NOMO-1 (cell line): ENCODE data around the gene RNLS.
A peak's percentile ranks its signal among the peaks of the same experiment; 100 is the strongest.
"Not testable (repeated sequence)": the region's sequence is repeated elsewhere in the genome, so short reads cannot be mapped to it uniquely, and the experiment has no call there.

Source experiments
- DNase-seq, 2 experiments: peaks; one replicate each; lab custom pipeline; 2025; ENCODE audit not compliant: unreplicated experiment in 2 of 2; lab: John Stamatoyannopoulos, UW

The RNLS gene

DNA sequence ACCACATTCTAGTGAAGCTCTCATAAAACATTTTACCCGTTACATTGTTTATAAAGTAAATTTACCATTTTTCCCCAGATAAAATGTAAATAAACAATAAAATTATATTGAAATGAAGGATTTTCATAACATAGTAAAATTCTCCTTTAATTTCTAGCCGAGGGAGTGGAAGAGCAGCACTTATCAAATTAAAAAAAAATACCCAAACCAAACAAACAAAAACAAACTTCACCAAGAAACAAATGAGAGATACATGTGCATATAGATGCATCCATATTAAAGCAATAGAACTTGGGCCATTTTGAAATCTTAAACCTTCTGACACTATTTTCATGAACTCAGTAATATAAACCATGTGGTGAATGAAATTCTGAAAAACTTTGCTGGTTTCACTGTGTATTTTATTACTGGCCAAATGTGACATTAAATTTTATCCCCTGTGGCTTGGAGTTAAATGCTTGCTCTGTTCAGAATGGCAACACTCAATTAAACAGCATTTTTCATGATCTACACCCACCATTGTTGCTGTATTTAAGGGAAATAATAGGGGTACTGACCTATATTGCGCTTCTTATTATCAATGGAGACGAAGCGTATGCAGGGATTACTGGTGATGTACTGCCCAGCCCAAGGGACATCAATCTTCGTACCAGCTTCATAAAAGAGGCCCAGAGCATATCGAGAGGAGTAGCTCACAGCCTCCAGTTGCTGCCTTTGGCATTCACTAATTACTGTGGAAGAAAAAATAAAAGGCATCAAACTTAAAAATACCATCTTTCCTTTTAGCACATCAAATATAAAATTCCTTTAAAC lies 220.9 kb downstream of the RNLS start:
- DNase-seq = no peak

GRCh38 chr10:88361494-88361893 lies 221.6 kb downstream of the RNLS start:
- DNase-seq = no peak

DNA sequence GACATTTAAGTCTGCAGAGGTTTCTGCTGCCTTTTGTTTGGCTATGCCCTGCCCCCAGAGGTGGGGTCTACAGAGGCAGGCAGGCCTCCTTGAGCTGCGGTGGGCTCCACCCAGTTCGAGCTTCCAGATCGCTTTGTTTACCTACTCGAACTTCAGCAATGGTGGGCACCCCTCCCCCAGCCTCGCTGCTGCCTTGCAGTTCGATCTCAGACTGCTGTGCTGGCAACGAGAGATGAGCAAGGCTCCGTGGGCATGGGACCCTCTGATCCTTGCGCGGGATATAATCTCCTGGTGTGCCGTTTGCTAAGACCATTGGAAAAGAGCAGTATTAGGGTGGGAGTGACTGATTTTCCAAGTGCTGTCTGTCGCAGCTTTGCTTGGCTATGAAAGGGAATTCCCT lies 227.4 kb downstream of the RNLS start:
- not testable (repeated sequence) for DNase-seq

GRCh38 chr10:88347597-88348304 lies 235.4 kb downstream of the RNLS start:
- no peak for DNase-seq

DNA sequence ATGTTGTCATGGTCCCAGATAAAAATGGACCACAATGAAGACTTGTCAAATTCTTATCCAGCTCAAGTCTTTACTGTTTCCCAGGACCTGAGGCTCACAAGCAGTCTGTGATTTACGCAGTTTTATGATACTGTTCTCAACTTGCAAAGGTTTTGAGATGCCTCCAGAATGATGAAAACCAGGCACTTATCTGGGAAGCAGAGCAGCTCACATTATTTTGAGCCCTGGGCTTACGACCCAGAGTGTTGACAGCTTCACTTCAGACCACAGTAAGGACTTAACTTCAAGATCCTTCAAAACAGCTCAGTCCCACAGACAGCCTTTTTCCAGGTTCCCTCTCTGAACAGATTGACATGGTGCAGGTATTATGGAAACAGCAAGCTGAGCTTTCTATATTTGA lies 236.1 kb downstream of the RNLS start:
- DNase-seq = no peak

- DNase-seq = no peak
These were observed 236.8 kb downstream of the RNLS start for GRCh38 chr10:88346144-88346977.

GRCh38 chr10:88343761-88344484 lies 239.2 kb downstream of the RNLS start:
- DNase-seq = no peak

- DNase-seq = no peak
These were observed 240.3 kb downstream of the RNLS start for GRCh38 chr10:88342733-88343310.

GRCh38 chr10:88337134-88337533 lies 246.0 kb downstream of the RNLS start:
- DNase-seq = no peak

DNA sequence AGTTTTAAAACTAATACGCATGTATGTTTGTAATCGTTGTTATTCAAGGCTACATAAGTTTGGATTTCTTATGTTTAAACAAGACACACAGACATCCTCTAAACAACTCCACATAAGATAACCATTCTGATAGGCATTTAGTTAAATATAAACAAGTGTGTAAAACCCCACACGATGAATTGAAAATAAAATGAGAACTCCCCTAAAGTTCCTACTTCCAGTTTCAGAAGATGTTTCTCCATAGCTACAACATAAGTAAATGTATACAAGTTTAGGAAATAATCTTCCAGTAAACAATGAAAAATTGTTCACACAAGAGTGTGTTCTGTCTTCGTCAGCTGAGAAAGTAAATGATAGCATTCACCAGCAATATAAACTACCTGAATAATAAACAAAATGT lies 246.8 kb downstream of the RNLS start:
- peak in 1 of 2 experiments; percentile 45 for DNase-seq

GRCh38 chr10:88333248-88333630 lies 249.9 kb downstream of the RNLS start:
- DNase-seq = peak; percentile 15 to 49

DNA sequence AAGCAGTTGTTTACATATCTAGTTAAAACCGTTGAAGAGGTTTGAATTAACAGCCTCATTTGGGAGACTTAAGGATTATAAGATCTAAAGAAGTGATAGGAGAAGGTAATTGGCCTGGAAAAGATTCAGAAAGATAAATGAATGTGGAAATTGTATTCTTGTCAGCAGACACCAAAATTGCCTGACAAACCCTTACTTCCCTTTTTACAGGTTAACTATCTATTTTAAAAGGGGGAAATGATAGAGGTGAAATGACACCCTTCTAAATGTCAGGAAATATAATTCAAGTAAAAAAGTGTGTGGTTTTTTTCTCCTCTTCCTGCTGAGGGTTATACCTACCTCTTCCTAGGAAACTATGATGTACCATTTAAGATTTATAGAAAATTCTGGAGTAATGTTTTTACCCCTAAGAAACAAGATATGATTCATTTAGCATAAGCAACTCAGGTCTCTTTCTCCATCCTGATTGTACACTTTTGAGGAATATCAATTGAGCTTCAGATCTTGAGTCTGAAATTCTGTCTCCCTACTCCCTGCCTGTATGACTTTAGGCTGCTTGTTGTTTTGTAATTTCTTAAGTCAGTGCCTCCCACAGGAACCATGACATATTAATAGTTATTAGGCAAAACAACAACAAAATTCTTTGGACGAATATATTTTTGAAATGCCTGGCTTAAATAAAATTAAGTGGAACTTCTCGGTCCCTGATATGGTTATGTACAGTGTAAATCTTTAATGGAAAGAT lies 250.4 kb downstream of the RNLS start:
- DNase-seq = peak; percentile 56 to 78

GRCh38 chr10:88330174-88330573 lies 252.9 kb downstream of the RNLS start:
- peak; percentile 43 to 82 for DNase-seq

GRCh38 chr10:88322324-88323063 lies 260.6 kb downstream of the RNLS start:
- DNase-seq = no peak

- DNase-seq = no peak
These were observed 263.1 kb downstream of the RNLS start for GRCh38 chr10:88319960-88320517.

DNA sequence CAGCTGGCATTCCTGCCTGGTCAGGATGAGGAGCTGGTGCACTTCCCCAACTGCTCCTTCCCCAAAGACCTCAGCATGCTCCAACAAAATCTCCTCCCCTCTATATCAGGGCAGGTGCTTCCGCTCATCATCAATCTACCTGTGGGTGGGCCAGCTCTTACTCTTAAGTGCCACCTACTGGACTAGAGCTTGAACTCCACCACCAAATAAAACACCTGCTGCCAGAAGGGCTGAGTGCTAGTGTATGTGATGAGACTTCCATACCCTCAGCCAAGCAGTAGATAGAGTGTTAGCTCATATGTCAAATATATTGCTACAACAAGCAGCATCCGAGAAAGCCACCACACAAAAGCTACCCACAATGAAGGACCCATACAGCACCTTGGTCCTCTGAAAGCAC lies 264.3 kb downstream of the RNLS start:
- DNase-seq = no peak

- DNase-seq = no peak
These were observed 266.0 kb downstream of the RNLS start for GRCh38 chr10:88317099-88317498.

DNA sequence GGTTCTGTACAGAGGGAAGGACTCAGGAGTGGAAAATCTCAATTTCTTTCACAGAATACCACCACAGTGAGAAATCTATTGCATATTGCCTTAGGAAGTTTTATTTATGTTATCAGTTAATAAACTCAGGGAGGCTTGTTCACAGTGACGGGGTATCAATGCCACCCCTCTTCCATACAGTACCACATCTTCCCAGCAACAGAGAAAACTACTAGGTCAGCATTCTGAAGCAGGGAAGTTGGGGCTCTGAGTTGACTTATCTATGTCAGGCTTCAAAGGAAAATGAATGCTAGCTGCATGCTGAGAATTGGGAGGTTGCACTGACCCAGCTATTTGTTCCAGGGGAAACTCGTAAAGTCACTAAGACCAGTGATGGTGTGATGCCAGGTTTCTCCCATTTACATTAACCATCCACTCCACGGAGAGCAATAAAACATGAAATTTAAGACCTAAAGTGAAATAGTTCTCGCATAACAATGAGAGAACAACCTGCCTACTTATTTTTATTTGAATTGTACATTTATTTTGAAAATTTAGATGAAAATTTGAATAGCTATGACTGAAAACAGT lies 266.7 kb downstream of the RNLS start:
- DNase-seq = no peak
